Activated CD8-positive, alpha-beta memory T cell treated with anti-CD3 and anti-CD28 coated beads for 1 hour (primary cell): Measurements from ENCODE around the gene RBM33.
"Not testable (repeated sequence)": the region's sequence is repeated elsewhere in the genome, so short reads cannot be mapped to it uniquely, and the experiment has no call there.

Experiments used
- DNase-seq, 2 donors: peaks; one replicate each; pipeline ENCODE4 v3.0.0-alpha.2; 2020; ENCODE audit warnings: low read depth in 1 of 2; ENCODE audit errors: extremely low read depth in 1 of 2

RBM33 gene

GRCh38 chr7:155662343-155663043, 18.0 kb downstream of the RBM33 start:
- DNase-seq, result no peak

DNA sequence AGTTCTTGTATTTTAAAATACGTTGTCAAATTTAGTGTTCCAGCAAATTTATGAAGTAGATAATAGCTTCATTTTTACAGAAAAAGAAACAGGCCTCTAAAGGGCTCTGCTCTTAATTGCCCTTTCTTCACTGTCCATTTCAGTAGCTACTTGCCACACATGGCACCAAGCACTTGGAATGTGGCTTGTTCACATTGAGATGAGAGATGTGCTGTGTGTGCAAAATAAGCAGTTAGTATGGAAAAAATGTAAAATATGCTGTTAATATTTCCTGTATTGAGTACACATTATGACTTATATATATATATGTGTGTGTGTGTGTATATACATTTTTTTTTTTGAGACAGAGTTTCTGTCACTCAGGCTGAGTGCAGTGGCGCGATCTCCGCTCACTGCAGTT, 19.5 kb downstream of the RBM33 start:
- no peak for DNase-seq

DNA sequence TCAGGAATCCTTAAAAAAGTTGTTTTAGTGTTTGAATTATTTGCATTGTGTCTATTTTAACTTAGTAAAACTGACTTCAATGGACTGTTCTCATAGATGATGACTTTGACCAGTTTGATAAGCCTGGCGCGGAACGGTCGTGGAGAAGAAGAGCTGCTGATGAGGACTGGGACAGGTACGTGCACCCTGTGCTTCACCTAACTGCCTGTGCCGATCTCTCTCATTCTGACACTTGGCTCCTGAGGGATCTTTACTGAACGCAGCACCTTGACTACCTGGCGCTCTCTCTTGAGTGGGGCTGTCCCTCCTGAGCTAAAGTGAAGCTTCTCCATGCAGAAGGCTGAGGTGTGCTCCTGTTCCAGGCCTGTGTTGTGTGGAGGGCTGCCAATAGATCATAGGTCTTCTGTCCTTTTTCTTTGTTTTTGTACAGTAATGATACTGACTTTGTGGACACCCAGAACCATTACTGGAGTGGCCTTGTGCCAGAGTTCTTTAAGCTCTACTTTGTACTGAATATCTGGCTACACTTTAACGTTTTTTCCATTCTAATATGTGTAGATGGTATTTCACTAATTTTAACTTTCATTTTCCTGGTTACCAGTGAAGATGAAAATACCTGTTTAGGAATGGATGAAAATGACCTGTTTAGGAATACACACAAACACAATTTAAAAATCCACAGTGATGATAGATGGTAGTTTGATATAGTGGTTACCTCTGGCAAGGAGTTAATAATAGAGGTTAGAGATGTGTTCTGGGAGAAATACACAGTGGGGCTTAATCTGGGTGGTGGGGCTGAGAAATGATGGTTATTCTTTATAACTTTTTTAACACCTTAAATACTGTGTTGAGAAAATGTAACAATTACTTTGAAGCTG, 20.9 kb downstream of the RBM33 start:
- no peak for DNase-seq

GRCh38 chr7:155665957-155666287, 21.5 kb downstream of the RBM33 start:
- DNase-seq, result no peak

DNA sequence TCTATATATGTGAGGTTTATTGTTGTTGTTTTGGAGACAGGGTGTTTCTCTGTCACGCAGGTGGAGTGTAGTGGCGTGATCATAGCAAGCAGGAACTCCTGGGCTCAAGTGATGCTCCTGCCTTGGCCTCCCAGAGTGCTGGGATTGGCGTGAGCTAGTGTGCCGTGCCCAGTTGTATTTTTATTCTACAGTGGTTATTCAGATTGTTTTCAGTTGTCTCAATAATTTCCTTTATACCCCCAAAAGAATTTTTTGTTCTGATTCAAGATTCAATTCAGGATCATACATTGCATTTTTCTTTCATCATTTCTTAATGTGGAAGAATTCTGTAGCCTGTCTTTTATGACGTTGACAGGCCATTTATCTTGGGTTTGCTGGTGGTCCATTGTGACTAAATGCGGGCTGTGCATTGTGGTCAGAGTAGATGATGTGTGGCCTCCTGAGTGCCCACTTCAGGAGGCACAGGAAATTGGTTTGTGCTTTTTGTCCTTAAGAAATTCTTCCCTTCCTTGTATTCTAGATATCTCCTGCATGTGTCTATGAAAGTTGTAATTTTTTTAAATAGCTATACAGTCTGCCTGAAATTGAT, 22.9 kb downstream of the RBM33 start:
- DNase-seq, result no peak

GRCh38 chr7:155669717-155670505, 25.4 kb downstream of the RBM33 start:
- DNase-seq, result no peak

DNA sequence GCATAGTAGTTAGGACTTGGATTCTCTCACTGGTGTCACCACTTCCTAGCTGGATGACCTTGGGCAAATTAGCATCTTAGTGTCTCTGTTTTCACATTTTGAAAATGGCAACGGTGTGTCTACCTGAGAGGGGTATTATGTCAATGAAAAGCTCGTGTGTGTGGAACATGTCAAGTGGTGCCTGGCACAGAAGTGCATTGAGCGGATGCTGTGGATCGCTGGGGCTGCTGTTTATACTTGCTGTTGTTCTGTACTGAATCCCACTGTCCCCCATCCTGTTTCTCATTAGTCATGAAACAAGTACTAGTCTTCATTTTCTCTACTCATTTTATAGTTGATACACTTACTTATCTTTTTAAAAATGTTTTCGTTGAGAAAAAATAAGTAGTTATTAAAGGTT, 26.1 kb downstream of the RBM33 start:
- no peak for DNase-seq

- DNase-seq, result no peak
Measured at GRCh38 chr7:155674556-155674955, 30.1 kb downstream of the RBM33 start.

DNA sequence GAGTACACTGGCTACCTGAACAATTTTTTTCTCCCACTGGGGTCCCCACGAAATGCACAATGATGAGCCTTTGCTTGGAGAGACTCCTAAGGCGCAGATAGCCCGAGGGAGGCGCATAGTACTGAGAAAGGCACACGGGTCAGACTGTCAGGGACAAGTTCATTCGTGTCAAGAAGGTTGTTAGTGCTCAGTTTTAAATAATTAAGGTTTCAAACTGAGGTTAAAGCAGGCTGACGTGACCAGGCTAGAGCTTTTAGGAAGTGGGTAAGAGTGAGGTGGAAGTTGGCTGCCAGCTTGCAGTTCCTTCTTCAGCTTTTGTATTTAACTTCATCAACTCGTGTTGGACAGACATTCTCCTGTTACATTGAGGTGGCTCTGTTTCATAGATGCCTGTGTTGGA, 31.6 kb downstream of the RBM33 start:
- no peak for DNase-seq

DNA sequence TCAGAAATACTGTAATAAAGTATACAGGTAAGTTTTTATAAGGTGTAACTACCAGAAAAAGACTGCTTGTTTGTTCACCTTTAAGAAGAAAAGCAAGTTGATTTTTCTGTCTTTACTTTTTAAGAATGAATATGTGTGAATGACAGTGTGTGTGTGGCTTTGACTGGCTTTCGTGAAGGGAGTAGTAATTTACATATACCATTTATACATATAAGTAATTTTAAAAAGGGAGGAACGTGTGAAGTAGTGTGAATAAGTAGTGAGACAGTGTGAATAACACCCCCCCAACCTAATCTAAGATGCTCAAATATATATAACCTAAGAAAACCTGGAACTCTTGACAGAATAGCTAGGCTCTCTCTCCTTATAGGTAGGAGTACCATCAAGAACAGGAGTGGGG, 33.2 kb downstream of the RBM33 start:
- DNase-seq, result no peak

GRCh38 chr7:155680124-155680523, 35.7 kb downstream of the RBM33 start:
- no peak for DNase-seq

DNA sequence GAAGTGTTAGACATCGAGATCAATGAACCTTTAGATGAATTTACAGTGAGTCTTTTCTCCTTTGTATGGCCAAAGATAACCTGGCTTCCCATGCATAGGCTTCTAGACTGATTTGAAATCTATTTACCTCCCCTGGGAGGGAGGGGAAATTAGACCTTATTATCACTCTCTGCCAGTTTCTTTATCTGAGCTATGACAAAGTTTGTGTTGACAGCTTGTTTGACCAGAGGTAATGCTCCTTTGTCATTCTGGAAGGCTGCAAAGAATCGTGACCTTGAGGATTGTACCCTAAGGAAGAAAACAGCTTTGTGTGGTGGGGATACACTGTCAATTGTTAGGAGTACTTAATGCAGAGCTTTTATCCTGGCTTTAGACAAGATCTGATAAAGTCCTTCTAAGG, 36.4 kb downstream of the RBM33 start:
- no peak for DNase-seq

GRCh38 chr7:155681663-155682062, 37.2 kb downstream of the RBM33 start:
- DNase-seq, result no peak

DNA sequence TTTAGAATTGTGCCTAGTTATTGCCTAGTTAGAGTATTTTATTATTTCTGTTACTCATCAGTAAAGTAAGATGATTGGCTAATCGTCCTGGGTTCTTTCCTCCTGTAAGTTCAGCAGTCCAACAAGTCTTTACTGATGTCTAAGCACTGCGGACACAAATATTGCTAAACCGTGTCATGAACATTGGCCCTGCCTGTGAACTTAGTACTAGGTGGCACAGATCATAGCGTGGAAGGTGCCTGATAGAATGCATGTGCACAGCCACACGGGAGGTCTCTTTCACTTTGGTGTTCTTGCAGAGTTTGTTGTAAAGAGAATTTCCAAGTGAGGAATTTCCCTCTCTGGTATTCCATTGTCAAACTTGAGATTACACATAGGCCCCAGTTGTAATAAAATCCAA, 38.0 kb downstream of the RBM33 start:
- DNase-seq, result no peak

- DNase-seq, result no peak
Measured at GRCh38 chr7:155683098-155683497, 38.6 kb downstream of the RBM33 start.

DNA sequence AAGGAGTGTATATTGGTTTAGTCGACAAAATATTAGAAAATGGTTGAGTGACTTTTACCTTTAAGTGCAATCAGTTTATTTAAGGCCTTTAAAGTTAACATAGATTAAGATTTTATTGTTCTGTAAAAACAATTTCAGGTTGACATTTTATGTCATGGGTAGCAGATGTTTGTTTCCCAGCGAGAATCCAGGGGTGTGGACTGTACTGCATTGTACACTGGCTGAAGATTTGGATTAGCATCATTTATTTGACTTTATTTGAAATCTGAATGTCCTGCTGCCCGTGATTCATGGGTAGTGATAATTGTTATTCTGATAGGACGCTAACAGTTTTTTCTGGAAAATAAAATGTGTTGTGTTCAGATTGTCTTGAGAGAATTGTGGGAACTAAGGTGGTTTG, 39.3 kb downstream of the RBM33 start:
- no peak for DNase-seq

GRCh38 chr7:155684543-155684942, 40.1 kb downstream of the RBM33 start:
- DNase-seq, result no peak

DNA sequence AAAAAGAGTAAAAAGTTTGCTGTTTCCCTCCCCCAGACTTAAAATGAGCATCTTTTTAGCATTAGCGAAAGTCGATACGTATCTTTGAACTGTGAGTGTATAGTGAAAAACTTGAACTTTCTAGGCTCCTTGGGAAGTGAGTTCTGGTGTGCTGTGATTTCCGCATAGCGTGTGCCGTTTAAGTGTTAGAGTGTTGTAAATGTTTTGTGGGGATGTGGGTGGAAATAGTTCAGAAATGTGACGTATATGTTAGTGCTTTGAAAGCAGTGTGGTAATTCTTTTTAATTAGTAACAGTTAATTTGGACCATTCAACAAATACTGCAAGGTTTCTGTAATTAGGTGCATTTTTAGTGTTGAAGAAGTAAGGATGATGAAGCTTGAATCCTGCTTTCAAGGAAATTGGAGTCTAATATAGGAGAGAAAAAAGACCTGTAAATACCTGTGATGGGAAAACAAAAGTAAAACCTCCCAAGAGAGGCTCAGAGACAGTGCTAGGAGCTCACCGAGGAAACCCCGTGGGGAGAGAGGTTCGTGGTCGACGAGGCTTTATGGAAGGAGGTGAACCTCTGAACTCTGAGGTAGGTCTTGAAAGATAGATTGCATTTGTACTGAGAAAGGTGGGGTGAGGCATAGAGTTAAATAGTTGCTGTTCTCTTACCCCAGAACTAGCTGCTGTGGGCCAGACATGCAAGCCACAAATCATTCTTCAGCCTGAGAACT, 40.8 kb downstream of the RBM33 start:
- DNase-seq, result no peak

GRCh38 chr7:155685791-155686160, 41.3 kb downstream of the RBM33 start:
- no peak for DNase-seq

GRCh38 chr7:155686620-155687324, 42.3 kb downstream of the RBM33 start:
- DNase-seq, result not testable (repeated sequence)
